SIG-M5 treated with dmso at 0.1 percent for 504 hours (cell line): ENCODE results near the gene ST3GAL3.

Source experiments
- DNase-seq: peaks from one replicate; lab custom pipeline; 2025; ENCODE audit not compliant: unreplicated experiment; lab: John Stamatoyannopoulos, UW

ST3GAL3 gene

GRCh38 chr1:43957407-43958040 is 250.2 kb downstream of the ST3GAL3 start:
- DNase-seq, result no peak

DNA sequence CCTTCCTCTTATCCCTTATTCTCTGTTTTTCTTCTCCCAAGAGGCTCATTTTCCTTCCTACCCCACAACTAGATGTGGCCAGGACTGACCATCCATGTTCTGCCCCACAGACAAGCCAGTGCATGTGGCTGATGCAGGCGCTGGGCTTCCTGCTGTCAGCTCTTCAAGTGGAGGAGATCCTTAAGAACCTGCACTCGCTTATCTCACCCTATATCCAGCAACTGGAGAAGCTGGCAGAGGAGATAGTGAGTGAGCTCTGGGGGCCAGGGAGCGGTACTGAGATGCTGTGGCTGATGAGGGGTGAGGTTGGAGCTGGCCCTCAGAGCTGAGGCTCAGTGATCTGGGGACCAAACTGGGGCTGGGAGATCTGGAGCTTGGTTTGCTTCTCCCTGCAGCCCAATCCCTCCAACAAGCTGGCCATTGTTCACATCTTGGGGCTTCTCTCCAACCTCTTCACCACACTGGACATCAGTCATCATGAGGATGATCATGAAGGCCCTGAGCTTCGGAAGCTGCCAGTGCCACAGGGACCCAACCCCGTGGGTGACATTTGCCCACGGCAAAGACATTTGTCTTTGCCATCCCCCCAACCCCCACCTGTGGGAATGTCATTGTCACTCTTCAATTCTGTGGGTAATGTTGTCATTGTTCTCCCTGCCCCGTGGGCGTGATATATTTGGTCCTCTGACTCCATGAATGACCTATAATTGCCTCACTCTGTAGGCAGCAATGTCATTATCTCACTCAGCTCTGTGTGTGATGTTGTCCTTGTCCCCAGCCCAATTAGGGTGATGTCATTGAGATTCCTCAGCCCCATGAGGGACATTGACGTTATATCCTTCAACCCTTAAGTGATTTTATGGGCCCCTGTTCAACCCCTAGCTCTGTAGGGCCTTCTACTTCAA is 251.3 kb downstream of the ST3GAL3 start:
- DNase-seq, result no peak

GRCh38 chr1:43960798-43961197 is 253.5 kb downstream of the ST3GAL3 start:
- DNase-seq, result no peak

- DNase-seq, result no peak
These were observed 254.4 kb downstream of the ST3GAL3 start for GRCh38 chr1:43961692-43962091.

DNA sequence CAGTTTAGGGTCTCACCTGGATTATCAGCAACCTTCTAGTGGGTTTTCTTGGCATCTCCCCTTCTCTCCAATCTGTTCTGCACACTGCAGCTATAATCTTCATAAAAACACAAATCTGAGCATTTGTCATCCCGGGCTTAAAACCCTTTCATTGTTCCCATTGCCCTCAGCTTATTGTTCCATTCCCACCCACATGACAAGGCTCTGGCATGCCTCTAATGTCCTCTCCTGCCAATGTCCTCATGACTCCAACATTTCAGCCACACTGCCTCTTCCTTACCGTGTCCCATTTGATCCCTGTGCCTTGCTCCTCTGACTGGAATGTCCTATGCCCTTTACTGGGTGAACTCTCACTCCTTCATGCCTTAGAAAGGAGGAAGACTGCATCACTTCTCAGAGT is 255.0 kb downstream of the ST3GAL3 start:
- no peak for DNase-seq

DNA sequence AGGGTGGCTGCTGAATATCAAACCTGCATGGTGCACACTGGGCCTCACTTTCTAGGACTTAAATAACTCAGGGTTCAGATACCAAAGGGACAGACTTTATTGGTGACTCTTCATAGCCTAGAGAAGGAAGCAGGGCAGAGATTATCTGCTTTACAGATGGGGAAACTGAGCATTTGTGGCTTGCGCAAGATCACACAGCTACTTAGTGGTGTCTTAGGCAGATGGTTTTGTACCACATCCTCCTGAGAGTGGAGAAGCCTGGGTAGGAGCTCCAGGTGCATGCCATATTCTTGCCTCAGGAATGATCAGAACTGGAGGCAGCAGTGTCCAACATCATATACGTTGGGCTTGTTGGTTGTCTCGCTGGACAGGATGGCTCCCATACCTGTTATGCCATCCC is 255.7 kb downstream of the ST3GAL3 start:
- peak; percentile 19 for DNase-seq

GRCh38 chr1:43963890-43964289 is 256.6 kb downstream of the ST3GAL3 start:
- no peak for DNase-seq

GRCh38 chr1:43965316-43965715 is 258.0 kb downstream of the ST3GAL3 start:
- DNase-seq, result no peak

GRCh38 chr1:43968348-43968948 is 261.1 kb downstream of the ST3GAL3 start:
- DNase-seq, result peak; percentile 21

GRCh38 chr1:43969416-43969745 is 262.0 kb downstream of the ST3GAL3 start:
- DNase-seq, result no peak

GRCh38 chr1:43969746-43970466 is 262.6 kb downstream of the ST3GAL3 start, which contains the start of gene DPH2:
DPH2 (plus strand) TSS chr1:43970010; CDS start chr1:43970176, 166 bp downstream.
- DNase-seq, result peak; percentile 97

- DNase-seq, result no peak
These were observed 263.2 kb downstream of the ST3GAL3 start for GRCh38 chr1:43970502-43970901.

DNA sequence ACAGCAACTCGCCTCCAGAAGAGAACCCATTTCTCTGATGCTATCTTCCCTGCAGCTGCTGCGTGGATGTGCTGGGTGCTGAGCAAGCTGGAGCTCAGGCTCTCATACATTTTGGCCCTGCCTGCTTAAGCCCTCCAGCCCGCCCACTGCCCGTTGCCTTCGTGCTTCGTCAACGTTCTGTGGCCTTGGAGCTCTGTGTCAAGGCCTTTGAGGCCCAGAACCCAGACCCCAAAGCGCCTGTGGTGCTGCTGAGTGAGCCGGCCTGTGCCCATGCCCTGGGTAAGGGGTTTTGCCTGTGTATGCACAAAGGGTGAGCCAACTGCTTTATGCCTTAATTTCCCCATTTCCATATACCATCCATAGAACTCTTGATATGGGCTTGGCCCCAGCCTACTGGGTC is 263.6 kb downstream of the ST3GAL3 start:
- no peak for DNase-seq

DNA sequence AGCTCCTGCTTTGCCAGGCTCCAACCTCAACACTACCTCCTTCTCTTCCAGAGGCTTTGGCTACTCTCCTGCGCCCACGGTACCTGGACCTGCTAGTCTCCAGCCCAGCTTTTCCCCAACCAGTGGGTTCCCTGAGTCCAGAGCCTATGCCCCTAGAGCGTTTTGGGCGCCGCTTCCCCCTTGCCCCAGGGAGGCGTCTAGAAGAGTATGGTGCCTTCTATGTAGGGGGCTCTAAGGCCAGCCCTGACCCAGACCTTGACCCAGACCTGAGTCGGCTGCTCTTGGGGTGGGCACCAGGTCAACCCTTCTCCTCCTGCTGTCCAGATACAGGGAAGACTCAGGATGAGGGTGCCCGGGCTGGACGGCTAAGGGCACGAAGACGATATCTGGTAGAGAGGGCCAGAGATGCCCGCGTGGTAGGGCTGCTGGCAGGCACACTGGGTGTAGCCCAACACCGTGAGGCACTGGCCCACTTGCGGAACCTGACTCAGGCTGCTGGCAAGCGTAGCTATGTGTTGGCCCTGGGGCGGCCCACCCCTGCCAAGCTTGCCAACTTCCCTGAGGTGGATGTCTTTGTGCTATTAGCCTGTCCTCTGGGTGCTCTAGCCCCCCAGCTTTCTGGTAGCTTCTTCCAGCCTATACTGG is 264.1 kb downstream of the ST3GAL3 start:
- no peak for DNase-seq

- peak; percentile 41 for DNase-seq
These were observed 266.7 kb downstream of the ST3GAL3 start for GRCh38 chr1:43973981-43974442.

DNA sequence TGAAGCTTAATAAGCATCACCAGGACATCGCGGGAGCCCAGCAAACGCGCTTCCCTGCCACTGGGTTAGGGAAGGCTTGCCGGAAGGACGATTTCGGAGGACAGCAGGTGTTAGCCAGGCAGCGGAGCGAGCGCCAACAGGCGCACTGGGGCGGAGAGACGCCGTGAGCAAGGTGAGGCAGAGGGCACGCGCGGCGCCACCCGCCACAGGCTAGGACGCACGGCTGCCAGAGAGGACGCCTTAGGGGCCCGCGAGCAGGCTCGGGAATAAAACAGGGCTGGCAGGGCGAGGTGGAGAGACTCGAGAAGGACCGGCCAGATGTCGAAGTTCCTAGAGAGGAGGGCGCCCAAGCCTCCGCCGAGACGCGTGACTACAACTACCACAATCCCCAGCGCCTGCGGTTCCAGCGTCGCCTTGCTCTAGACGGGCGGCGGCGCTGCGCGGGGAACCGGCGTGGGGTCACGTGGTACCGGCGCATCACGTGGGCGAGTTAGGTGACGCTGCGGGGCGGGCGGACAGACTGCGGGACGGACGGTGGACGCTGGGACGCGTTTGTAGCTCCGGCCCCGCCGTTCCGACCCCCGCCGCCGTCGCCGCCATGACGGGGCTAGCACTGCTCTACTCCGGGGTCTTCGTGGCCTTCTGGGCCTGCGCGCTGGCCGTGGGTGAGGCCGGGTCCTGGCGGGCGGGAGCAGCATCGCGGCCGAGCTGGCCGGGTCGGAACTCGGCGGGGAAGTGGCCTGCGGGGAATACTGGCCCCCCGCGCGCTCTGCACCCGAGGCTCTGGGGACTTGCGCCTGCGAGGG is 267.3 kb downstream of the ST3GAL3 start, which contains the start of gene ATP6V0B:
Gene ATP6V0B, plus strand, starts transcription at position 518 of the 806 bp plus-strand sequence. Its CDS starts 81 bp downstream, at position 599.
- peak; percentile 92 for DNase-seq

DNA sequence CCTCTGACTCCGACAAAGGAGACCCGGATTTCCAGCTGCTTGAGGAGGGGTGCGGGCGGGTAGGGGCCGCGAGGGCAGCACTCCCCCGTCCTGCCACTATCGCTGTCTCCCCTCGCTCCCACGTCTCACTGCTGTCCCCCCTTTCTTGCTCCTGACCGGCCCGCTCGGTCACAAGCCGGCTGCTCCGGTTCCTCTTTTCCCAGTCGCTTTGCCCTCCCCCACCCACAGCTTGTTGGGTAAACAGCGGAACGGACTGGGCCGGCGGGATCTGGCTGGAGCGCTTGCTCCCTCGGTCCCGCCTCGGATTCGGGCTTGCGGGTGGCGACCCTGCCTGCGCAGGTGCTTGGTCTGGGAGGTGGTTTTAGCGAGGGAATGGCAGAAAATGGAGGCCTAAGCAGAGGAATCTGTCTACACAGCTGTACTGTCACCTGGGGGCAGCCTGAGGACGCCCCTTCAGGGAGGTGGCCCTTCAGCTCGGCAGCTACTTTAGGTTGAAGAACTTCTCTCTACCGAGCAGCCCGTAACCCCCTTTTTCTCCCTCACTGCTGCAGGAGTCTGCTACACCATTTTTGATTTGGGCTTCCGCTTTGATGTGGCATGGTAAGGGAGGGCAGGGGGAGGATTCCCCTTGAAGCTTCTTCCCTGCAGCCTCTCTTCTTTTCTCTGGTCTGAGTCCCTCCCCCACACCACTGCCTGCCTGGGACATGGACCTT is 268.1 kb downstream of the ST3GAL3 start:
- DNase-seq, result peak; percentile 72

- no peak for DNase-seq
These were observed 268.7 kb downstream of the ST3GAL3 start for GRCh38 chr1:43976045-43976444.

GRCh38 chr1:43976890-43977289 is 269.6 kb downstream of the ST3GAL3 start:
- no peak for DNase-seq
